H1 (cell line): ENCODE measurements around the gene DRC7. TPM values are rescaled to one million over a fixed set of nuclear protein-coding genes. Genes with fewer than 3 reads are reported as not detected.

Source experiments
- ATF3 ChIP-seq: IDR thresholded peaks from 2 replicates; pipeline ENCODE4 v1.6.1; 2011; ENCODE audit warnings: low read depth, mild to moderate bottlenecking, low read length; ENCODE audit not compliant: insufficient read depth
- BACH1 ChIP-seq: IDR thresholded peaks from 2 replicates; pipeline ENCODE4 v1.6.1; 2012; ENCODE audit warnings: low read length, improper control_type of control experiment
- POLR2A ChIP-seq, 2 experiments: IDR thresholded peaks; 1 replicate in 1 of 2; 2 replicates in 1 of 2; pipeline ENCODE4 v1.6.1; 2011; ENCODE audit warnings: low read depth in 2 of 2, low read length in 2 of 2, mild to moderate bottlenecking in 2 of 2; ENCODE audit errors: control extremely low read depth in 1 of 2
- RNF2 ChIP-seq: fragments of 200-900, 300-1000 bp; sonication (generic); IDR thresholded peaks from 2 replicates; pipeline ENCODE4 v1.7.1; 2016; ENCODE audit warnings: borderline replicate concordance, low read depth, mild to moderate bottlenecking, antibody characterized with exemption, low read length; ENCODE audit not compliant: poor library complexity, severe bottlenecking; ENCODE audit errors: missing control alignments
- SIN3A ChIP-seq, 2 experiments: IDR thresholded peaks in 1 of 2; conservative IDR thresholded peaks in 1 of 2; 2 replicates each; pipeline ENCODE4 v1.6.1; 2011 to 2012; ENCODE audit warnings: low read length in 2 of 2, improper control_type of control experiment in 1 of 2, low read depth in 1 of 2, mild to moderate bottlenecking in 1 of 2
- polyA plus RNA-seq, 7 experiments: library from polyadenylated mRNA; depleted of rRNA in 3 of 7; stranded (reverse) in 5 of 7; unstranded in 2 of 7; fragments of >200 nt in 5 of 7; fragments of 200-250 nt in 2 of 7; gene quantifications; 1 replicate in 5 of 7; 2 replicates in 1 of 7; 4 replicates in 1 of 7; pipeline versions ENCODE4 v1.2.1 to v1.2.3, GENCODE V29; 2011 to 2013; ENCODE audit warnings: missing spikeins in 2 of 7, mixed read lengths in 2 of 7
- total RNA-seq: library from RNA; stranded (reverse); fragmentation: NEBNext Ultra II Directional; extraction: Animal tissue kit (Norgen Biotek cat#: 25700); gene quantifications from 2 replicates; pipeline ENCODE4 v1.2.1, GENCODE V29; 2021

The DRC7 gene
- total and polyA plus RNA-seq, 2 of the 8 experiments (the other 6 are each of a cell fraction or from before 2014, with no cell fraction given): 0.14 TPM; not detected in 1

DNA sequence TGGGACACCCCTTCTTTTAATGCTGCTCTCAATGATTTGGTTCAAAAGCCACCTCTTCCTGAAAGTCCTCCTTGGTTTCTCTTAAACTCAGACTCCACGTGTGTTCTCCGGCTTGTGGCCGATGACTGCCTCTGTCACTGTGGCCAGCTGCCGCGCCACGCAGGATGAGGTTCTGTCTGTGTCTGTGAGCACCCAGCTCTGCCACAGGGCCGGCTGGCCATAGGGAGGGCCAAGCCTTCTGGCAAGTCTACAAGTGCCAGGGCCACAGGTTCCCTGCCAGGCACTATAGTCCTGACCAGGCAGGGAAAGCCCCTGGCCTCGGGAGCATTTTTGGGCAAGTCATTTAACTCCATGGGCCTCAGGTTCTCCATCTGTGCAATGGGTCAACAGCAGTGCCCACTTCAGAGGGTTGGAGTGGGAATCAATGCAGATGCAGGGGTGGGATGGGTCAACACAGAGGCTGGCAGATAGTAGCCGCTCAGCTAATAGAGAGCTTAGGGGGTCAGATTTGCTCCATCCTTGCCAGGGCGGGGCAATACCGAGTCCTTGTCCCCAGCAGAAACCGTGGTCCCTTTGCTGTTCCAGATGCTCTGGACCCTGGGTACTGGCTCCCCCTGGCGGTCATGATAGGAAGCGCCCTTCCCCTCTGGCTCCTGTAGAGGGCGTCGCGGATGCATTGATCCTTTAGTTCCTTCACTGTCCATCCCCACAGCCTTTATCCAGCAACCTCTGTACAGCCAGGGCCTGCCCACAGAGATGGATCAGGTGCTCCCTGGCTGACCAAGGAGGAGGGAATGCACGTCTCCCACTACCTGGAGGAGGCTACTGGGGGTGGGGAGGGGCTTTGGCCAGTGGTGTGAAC, 45.8 kb upstream of the DRC7 start (continued):
- TF ChIP-seq SIN3A (conservative IDR thresholded peaks at IDR 0.05 in 1 of 2, IDR thresholded peaks at IDR 0.05 in 1 of 2; ENCODE audit: low read depth in 1 of 2, low read length in 2 of 2): no peak
- TF ChIP-seq RNF2: no peak
- no peak for TF ChIP-seq BACH1
- TF ChIP-seq POLR2A (IDR thresholded peaks at IDR 0.05; ENCODE audit: control extremely low read depth in 1 of 2, low read depth in 2 of 2, low read length in 2 of 2): no peak
- TF ChIP-seq ATF3: peak; percentile 81
